Measurements from ENCODE around the gene FBN1.

The FBN1 gene

DNA sequence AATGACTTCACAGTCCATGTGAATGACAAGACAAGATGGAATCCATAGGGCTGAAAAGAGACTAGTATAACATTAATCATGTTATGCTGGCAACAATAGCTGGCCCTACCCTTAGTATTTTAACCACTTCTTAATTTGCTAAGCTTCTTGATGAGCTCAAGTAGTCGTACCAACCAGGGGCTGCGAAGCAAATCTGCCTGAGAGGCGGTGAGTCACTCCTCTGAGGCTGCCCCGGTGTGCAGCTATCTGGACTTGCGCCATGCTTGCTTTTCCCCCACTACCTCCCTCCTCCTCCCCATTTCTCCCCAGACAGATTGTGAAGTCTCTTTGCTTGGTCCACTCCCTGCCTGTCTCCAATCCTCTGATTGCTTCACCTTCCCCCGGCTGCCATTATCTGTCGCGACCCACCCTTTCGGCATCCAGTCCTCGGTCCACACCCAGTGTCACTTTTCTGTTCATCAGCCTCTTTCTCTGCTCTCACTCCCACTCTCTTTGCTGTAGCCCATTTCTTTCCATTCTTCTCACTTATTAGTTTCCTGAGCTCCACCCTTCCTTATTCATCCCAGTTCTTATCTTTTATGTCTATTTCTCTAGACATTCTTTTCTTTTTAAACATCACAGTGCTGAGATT lies 271.6 kb downstream of the FBN1 start:
- peak in 1 of 42 donors; percentile 28 for DNase-seq
- intact Hi-C loops (cut with DNase I): no loop called here

DNA sequence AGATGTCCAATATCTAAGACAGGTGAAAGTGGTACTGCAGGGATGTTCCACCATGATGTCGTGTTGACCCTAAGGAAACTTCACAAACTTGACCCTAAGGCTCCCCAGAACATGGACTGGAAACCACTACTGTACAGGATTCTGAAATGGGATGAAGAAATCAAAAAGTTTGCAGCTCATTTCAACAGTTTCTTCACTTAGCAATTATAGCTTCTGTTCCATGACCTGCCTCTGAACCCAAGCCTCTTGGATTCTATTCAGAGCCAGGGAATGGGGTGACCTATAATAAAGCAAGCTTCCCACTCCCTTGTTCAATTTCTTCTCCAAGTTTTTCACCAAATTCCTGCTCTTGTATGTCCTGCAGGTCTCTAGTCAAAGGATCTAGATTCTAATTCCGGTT lies 273.5 kb downstream of the FBN1 start:
- intact Hi-C loops (cut with DNase I): no loop called here
- no peak for DNase-seq

DNA sequence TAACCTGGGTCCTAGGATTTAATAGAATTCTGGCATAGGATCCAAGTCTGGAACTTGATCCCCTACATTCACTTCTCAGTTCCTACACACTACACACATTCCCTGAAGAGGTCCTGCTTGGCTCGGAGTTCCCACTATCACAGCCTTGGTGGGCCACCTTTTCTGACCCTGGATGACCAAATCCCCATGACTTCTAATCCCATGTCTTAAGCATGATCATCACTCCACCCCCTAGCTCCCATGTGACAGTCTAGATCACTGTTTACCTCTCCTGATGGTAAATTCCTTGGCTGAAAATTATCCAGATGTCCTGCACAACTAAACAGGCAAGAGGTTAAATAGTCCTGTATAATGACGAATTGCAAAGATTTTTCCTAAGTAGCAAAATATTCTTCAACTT lies 274.0 kb downstream of the FBN1 start:
- intact Hi-C loops (cut with DNase I): no loop called here
- DNase-seq: no peak

DNA sequence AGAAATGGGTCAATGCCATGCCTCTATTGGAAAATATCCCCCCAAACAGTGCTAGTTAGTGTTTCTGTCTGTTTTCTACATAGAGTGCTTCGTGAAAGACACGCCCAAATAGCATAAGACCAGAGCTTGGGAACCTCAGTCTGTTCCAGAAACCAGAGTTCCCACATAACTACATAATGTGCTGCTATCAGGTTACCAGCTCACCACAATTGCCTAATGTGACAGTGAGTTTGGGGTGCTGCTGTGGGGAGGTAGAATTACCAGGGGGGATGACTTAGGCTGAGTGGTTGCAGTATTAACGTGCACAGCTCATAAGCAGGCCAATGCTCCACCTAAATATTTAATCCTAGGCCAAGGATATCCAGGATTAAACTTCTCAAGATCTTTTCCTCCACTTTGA lies 275.0 kb downstream of the FBN1 start:
- intact Hi-C loops (cut with DNase I): no loop called here
- DNase-seq: no peak

DNA sequence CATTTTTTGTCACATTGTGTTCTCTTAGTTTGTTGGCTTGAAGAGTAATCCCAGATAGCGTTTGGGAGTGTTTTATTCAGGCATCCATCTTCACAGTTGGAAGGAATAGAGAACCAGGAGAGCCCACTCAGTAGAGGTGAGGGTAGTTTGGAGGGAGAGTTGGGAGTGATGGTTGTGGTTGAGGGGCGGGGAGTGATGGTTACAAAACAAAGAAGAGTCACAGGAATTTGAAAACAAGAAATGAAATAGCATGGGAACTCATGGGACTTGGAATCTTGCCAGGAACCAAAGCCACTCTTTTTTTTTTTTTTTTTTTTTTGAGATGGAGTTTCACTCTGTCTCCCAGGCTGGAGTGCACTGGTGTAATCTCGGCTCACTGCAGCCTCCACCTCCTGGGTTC lies 278.0 kb downstream of the FBN1 start:
- no peak for DNase-seq
- intact Hi-C loops (cut with DNase I): no loop called here

DNA sequence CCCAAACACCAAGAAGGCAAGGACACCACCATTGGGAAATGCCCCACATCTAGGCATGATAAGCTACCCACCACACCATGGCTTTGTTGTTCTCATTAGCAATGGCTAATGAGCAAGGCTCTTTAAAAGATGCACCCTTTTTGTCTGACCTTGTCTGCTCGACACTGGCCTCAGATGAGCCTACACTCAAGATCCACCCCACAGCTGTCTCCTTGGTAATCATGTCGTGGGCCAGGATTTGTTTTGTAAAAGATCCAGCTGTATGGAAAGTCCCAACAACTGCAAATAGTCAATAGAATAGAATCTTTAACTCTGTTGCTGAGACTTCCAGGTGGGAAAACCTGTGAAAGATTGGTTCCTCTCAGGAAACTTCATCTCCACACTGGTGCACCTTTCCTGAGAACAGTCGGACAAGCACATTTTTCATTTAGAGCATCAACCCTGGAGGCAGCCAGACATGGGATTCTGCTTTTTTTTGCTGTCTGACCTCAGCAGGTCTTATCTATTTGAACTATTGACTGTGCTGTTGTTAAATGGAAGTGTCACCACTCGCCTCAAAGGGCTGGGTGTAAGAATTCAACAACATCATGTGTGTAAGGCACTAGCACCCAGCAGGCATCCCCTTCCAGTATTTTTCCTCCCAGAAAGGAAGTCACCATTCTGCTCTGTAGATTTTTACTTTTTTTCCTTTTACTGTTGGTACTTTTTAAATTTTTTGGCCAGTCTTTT lies 278.8 kb downstream of the FBN1 start:
- intact Hi-C loops (cut with DNase I): no loop called here
- DNase-seq: no peak

DNA sequence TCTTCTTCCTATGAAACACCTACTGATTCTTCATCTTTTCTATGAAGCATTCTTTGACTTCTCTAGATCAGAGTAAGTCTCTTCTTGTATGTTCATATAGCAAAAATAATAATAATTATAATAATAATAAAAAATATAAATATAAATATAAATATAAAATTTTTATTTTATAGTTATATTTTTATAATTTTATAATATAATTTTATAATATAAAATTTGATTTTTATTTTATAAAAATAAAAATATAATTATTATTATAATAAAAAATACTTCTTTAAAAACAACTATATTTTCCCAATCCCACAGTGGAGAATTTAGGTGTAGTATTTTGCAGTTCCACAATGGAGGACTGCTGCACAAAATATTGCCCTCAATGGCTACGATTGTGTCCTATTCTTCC lies 279.9 kb downstream of the FBN1 start:
- intact Hi-C loops (cut with DNase I): no loop called here

DNA sequence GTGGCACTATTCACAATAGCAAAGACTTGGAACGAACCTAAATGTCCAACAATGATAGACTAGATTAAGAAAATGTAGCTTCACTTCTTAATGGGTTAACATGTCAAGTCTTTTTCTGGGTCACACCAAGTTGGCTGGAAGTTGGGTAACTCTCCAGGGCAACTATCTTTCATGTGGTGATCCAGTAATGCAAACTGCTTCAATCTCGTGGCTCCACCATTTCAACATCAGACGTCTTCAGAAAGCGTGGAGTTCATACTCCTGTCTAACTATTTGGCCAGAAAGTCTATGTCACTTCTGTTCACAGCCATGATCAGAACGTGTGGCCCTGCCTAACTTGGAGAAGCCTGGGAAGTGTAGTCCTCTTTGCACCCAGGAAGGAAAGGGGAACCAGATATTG lies 282.0 kb downstream of the FBN1 start:
- no peak for DNase-seq
- intact Hi-C loops (cut with DNase I): no loop called here

More for the DNA sequence above, 279.9 kb downstream of the FBN1 start:
- DNase-seq: no peak

DNA sequence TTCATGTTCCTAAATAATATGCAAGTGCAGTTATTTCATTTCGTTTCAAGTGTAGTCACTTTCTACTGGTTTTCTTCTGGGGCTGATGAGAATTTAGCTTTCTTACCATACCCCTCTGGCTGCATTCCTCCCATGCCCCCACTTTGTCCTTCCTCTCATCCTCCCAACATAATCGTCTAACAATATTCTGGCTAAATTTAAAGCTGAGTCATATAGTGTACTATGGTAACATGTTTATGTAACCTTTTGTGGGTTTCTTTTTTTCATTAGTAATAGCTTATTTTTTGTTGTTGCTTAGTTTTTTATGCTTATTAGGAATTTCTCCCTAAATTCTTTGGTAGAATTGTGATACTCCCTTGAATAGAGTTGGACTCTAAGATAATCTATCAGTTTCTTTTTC lies 283.8 kb downstream of the FBN1 start:
- intact Hi-C loops (cut with DNase I): no loop called here
- no peak for DNase-seq

DNA sequence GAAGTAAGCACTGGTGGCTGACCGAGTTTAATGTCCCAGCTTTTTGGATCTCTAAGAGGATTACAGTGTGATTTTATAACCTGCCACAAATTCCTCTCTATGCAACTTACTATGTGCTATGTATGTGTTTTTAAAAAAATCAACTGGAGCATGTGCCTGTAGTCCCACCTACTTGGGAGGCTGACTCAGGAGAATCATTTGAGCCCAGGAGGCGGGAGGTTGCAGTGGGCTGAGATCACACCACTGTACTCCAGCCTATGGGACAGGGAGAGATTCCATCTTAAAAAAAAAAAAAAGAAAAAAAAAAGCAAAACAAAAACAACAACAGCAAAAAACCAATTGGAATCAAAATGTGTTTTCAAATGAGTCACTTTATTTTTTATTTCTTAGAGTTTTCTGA lies 284.7 kb downstream of the FBN1 start:
- intact Hi-C loops (cut with DNase I): no loop called here
- no peak for DNase-seq
